SH-SY5Y (cell line): Measurements from ENCODE around the gene PADI4.

Experiments
- GATA2 ChIP-seq: IDR thresholded peaks from 2 replicates; pipeline ENCODE4 v1.6.1; 2011; ENCODE audit warnings: mild to moderate bottlenecking, low read depth, low read length
- GATA3 ChIP-seq: IDR thresholded peaks from 2 replicates; pipeline ENCODE4 v1.6.1; 2011; ENCODE audit warnings: low read depth, mild to moderate bottlenecking, low read length, moderate library complexity

DNA sequence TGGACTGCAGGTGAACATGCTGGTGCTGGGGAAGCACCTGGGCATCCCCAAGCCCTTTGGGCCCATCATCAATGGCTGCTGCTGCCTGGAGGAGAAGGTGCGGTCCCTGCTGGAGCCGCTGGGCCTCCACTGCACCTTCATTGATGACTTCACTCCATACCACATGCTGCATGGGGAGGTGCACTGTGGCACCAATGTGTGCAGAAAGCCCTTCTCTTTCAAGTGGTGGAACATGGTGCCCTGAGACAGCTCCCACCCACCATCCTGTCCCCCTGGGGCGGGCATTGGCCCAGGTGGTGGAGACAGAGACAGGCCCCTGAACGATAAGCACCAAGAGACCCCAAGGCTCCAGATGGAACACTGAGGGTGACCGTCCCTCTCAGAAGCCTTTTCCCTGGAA lies 25.2 kb upstream of the PADI4 start:
- TF ChIP-seq GATA3 (no peak), GATA2 (no peak)
